Measurements from ENCODE around the gene CAPN14. TPM values are rescaled to one million over a fixed set of nuclear protein-coding genes. Genes with fewer than 3 reads are reported as not detected.

CAPN14 gene
- total RNA-seq, 4 donors from 2014 or later: 0.14 to 0.16 TPM; not detected in 2

DNA sequence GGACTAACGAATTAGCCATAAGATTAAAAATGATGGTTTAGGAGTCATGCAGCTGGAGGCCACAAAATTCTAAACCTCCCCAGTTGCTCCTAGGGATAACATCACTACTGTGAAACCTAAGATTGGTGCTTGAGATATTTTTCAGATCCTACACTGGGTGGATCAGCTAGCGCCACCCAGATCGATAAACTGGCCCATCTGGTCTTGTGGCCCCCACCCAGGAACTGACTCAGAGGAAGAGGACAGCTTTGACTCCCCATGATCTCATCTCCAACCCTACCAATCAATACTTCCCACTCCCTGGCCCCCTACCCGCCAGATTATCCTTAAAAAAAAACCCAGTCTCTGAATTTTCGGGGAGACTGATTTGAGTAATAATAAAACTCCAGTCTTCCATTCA is 84.5 kb downstream of the CAPN14 start:
- peaks cover 40% of the 10 kb centered on the region for H3K27me3 ChIP-seq
- DNase-seq: no peak
- no peak for TF ChIP-seq POLR2AphosphoS5 (IDR thresholded peaks at IDR 0.05)
- no peak for TF ChIP-seq POLR2A (IDR thresholded peaks at IDR 0.05)
- TF ChIP-seq EP300 (IDR thresholded peaks at IDR 0.05; ENCODE audit: low read depth): no peak
- TF ChIP-seq, protein P1, sequence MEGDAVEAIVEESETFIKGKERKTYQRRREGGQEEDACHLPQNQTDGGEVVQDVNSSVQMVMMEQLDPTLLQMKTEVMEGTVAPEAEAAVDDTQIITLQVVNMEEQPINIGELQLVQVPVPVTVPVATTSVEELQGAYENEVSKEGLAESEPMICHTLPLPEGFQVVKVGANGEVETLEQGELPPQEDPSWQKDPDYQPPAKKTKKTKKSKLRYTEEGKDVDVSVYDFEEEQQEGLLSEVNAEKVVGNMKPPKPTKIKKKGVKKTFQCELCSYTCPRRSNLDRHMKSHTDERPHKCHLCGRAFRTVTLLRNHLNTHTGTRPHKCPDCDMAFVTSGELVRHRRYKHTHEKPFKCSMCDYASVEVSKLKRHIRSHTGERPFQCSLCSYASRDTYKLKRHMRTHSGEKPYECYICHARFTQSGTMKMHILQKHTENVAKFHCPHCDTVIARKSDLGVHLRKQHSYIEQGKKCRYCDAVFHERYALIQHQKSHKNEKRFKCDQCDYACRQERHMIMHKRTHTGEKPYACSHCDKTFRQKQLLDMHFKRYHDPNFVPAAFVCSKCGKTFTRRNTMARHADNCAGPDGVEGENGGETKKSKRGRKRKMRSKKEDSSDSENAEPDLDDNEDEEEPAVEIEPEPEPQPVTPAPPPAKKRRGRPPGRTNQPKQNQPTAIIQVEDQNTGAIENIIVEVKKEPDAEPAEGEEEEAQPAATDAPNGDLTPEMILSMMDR (IDR thresholded peaks at IDR 0.05): no peak
- WGBS, 2 donors (ENCODE audit: low coverage in 1 of 2): 77 to 90% methylated on average over 2 to 5 of the region's 5 CpGs
- no peaks in the 10 kb centered on the region for H3K9me3 ChIP-seq
- in situ Hi-C loops (cut with MboI; ENCODE audit: low pct_ligation_motif_present in 1 of 4, low pct_unique_long_range_greater_than_20kb in 1 of 4, low sequenced_read_pairs in 3 of 4): no loop called here
- H3K4me3 ChIP-seq: no peak overlapping the region
- H3K36me3 ChIP-seq: no peaks in the 10 kb centered on the region
- peaks cover 3 to 11% (median 9%) of the 10 kb centered on the region in 4 donors for H3K4me1 ChIP-seq
- H3K27ac ChIP-seq: no peak overlapping the region
- intact Hi-C loops (cut with DNase I; ENCODE audit: low total_unique reads): no loop called here

DNA sequence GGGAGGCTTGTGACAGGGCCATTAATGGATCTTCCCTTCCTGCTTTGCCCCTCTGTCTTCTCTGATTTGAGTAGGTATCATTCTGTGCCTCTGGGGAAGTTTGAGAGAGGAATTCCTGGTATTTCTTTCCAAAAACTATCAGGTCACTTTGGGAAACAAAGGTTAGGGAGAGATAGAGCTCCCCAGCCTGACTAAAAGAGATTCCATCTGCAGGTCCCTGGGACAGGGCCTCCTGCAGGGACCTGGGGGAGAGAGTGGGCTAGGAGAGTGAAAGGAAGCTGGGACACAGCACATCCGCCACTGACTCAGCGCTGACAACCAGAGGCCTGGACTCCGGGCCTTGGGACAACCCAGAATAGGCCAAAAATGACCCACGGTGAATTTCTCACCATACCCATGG is 85.4 kb downstream of the CAPN14 start:
- peaks cover 31% of the 10 kb centered on the region for H3K27me3 ChIP-seq
- H3K27ac ChIP-seq: no peak overlapping the region
- WGBS, 2 donors (ENCODE audit: low coverage in 1 of 2): 61% methylated on average over 4 of the region's 4 CpGs; no CpG with 5 or more reads in 1 of the 2 donors
- no peak for DNase-seq
- H3K36me3 ChIP-seq: no peaks in the 10 kb centered on the region
- intact Hi-C loops (cut with DNase I; ENCODE audit: low total_unique reads) (no loop called here), in situ Hi-C loops (cut with MboI; ENCODE audit: low pct_ligation_motif_present in 1 of 4, low pct_unique_long_range_greater_than_20kb in 1 of 4, low sequenced_read_pairs in 3 of 4) (no loop called here)
- TF ChIP-seq EP300 (IDR thresholded peaks at IDR 0.05; ENCODE audit: low read depth) (no peak), POLR2AphosphoS5 (IDR thresholded peaks at IDR 0.05) (no peak), POLR2A (IDR thresholded peaks at IDR 0.05) (no peak)
- TF ChIP-seq, protein P1 (IDR thresholded peaks at IDR 0.05): no peak
- no peaks in the 10 kb centered on the region for H3K9me3 ChIP-seq
- no peak overlapping the region for H3K4me3 ChIP-seq
- H3K4me1 ChIP-seq: peaks cover 0 to 2% (median under 1%) of the 10 kb centered on the region in 4 donors

GRCh38 chr2:31129375-31130171 is 87.7 kb downstream of the CAPN14 start:
- TF ChIP-seq EP300 (IDR thresholded peaks at IDR 0.05; ENCODE audit: low read depth) (no peak), POLR2A (IDR thresholded peaks at IDR 0.05) (no peak), POLR2AphosphoS5 (IDR thresholded peaks at IDR 0.05) (no peak)
- TF ChIP-seq, protein P1 (IDR thresholded peaks at IDR 0.05): no peak
- DNase-seq: no peak
- in situ Hi-C loops (cut with MboI; ENCODE audit: low pct_ligation_motif_present in 1 of 4, low pct_unique_long_range_greater_than_20kb in 1 of 4, low sequenced_read_pairs in 3 of 4) (no loop called here), intact Hi-C loops (cut with DNase I; ENCODE audit: low total_unique reads) (no loop called here)
- Histone ChIP-seq H3K9me3 (no peaks in the 10 kb centered on the region), H3K36me3 (no peaks in the 10 kb centered on the region), H3K4me1 (no peaks in the 10 kb centered on the region), H3K4me3 (no peak overlapping the region), H3K27me3 (peaks cover 8% of the 10 kb centered on the region), H3K27ac (no peak overlapping the region)
- 42 to 53% methylated on average over 5 to 6 of the region's 6 CpGs for WGBS, 2 donors (ENCODE audit: low coverage in 1 of 2)

DNA sequence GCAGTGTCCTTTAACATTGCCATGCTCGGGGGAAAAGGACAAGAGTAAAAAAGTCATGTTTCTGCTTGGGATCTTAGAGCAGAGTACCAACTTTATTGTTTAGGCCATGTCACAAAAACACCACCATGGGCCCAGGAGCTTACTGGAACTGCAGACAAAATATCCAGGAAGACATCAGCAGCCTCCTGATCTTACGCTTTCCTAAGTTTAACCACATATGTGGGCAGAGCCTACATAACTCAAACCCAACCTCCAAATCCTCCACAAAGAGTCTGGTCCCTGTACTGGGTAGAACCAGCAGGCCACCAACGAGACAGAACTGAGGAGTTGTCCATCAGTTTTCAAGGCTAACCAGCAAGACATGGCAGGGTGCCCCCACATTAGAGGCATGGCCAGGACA is 89.4 kb downstream of the CAPN14 start:
- no peaks in the 10 kb centered on the region for H3K27me3 ChIP-seq
- DNase-seq: no peak
- no peaks in the 10 kb centered on the region for H3K36me3 ChIP-seq
- no peaks in the 10 kb centered on the region for H3K9me3 ChIP-seq
- 74% methylated on average over 3 of the region's 3 CpGs; no CpG with 5 or more reads in 1 of the 2 donors for WGBS, 2 donors (ENCODE audit: low coverage in 1 of 2)
- H3K4me1 ChIP-seq: no peaks in the 10 kb centered on the region
- intact Hi-C loops (cut with DNase I; ENCODE audit: low total_unique reads): no loop called here
- no peak overlapping the region for H3K27ac ChIP-seq
- in situ Hi-C loops (cut with MboI; ENCODE audit: low pct_ligation_motif_present in 1 of 4, low pct_unique_long_range_greater_than_20kb in 1 of 4, low sequenced_read_pairs in 3 of 4): no loop called here
- H3K4me3 ChIP-seq: no peak overlapping the region
- no peak for TF ChIP-seq EP300 (IDR thresholded peaks at IDR 0.05; ENCODE audit: low read depth)
- TF ChIP-seq POLR2AphosphoS5 (IDR thresholded peaks at IDR 0.05): no peak

Measured in transverse colon (tissue), 4 donors.